KMS-11 (cell line): Measurements from ENCODE around the gene CASTOR1.
A peak's percentile ranks its signal among the peaks of the same experiment; 100 is the strongest.

Experiments
- H2AFZ ChIP-seq: fragments of 200-600 bp; sonication (generic); 2 replicates; pipeline ENCODE4 v1.6.1; 2016; ENCODE audit warnings: antibody characterized with exemption, mixed run types, low read depth
- H3K27ac ChIP-seq: fragments of 200-600 bp; sonication (generic); 2 replicates; pipeline ENCODE4 v1.6.1; 2016; ENCODE audit warnings: mild to moderate bottlenecking, mixed run types
- H3K27me3 ChIP-seq: fragments of 200-600 bp; sonication (generic); 2 replicates; pipeline ENCODE4 v1.6.1; 2017; ENCODE audit warnings: mild to moderate bottlenecking, low read depth, mixed run types, moderate library complexity; ENCODE audit not compliant: insufficient read depth
- H3K36me3 ChIP-seq: fragments of 200-600 bp; sonication (generic); 2 replicates; pipeline ENCODE4 v1.6.1; 2017; ENCODE audit warnings: mild to moderate bottlenecking, mixed run types; ENCODE audit not compliant: insufficient read depth
- H3K4me1 ChIP-seq: fragments of 200-600 bp; sonication (generic); 2 replicates; pipeline ENCODE4 v1.6.1; 2016; ENCODE audit warnings: mild to moderate bottlenecking, low read depth, mixed run types; ENCODE audit not compliant: poor library complexity, severe bottlenecking
- H3K4me2 ChIP-seq: fragments of 200-600 bp; sonication (generic); 2 replicates; pipeline ENCODE4 v1.7.0; 2016; ENCODE audit warnings: mild to moderate bottlenecking, mixed run types
- H3K4me3 ChIP-seq: fragments of 200-600 bp; sonication (generic); IDR thresholded peaks from 2 replicates; pipeline ENCODE4 v1.6.1; 2017; ENCODE audit warnings: low read depth, low read length, mixed read lengths; ENCODE audit not compliant: insufficient read depth
- H3K79me2 ChIP-seq: fragments of 200-600 bp; sonication (generic); 2 replicates; pipeline ENCODE4 v1.6.1; 2016; ENCODE audit warnings: low read depth, mixed run types; ENCODE audit not compliant: insufficient read depth
- H3K9ac ChIP-seq: fragments of 200-600 bp; sonication (generic); 2 replicates; pipeline ENCODE4 v1.6.1; 2016; ENCODE audit warnings: mild to moderate bottlenecking, mixed run types
- H4K20me1 ChIP-seq: fragments of 200-600 bp; sonication (generic); 2 replicates; pipeline ENCODE4 v1.6.1; 2016; ENCODE audit warnings: mild to moderate bottlenecking, mixed run types; ENCODE audit not compliant: insufficient read depth
- TF ChIP-seq, protein P1 (sequence below): fragments of 200-600 bp; sonication (generic); conservative IDR thresholded peaks from 2 replicates; pipeline ENCODE4 v1.6.1; 2017; ENCODE audit warnings: low read depth, mild to moderate bottlenecking, antibody characterized with exemption, low read length, moderate library complexity, mixed read lengths

Gene CASTOR1

DNA sequence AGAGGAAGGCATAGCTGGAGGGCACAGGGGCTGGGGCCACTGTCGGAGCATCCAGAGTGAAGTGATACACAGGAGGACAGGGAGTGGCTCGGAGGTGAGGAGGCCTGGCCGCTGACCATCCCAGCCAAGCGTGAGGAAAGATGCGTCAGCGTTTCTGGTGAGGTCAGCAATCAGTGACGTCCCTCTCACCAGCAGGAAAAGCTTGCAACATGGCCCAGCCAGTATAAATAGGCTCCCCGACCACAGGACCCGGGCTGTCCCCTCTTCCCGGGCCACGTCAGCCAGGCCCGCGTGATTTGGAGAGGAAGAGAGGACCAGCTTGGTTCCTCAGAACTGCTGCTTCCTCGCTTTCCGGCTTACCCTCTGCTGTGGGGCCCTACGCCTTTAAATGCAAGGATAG is 18.5 kb downstream of the CASTOR1 start:
- no peak overlapping the region for H3K27ac ChIP-seq
- peaks cover 8% of the 10 kb centered on the region for H3K4me1 ChIP-seq
- no peaks in the 10 kb centered on the region for H4K20me1 ChIP-seq
- TF ChIP-seq, protein P1, sequence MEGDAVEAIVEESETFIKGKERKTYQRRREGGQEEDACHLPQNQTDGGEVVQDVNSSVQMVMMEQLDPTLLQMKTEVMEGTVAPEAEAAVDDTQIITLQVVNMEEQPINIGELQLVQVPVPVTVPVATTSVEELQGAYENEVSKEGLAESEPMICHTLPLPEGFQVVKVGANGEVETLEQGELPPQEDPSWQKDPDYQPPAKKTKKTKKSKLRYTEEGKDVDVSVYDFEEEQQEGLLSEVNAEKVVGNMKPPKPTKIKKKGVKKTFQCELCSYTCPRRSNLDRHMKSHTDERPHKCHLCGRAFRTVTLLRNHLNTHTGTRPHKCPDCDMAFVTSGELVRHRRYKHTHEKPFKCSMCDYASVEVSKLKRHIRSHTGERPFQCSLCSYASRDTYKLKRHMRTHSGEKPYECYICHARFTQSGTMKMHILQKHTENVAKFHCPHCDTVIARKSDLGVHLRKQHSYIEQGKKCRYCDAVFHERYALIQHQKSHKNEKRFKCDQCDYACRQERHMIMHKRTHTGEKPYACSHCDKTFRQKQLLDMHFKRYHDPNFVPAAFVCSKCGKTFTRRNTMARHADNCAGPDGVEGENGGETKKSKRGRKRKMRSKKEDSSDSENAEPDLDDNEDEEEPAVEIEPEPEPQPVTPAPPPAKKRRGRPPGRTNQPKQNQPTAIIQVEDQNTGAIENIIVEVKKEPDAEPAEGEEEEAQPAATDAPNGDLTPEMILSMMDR, result no peak
- no peak overlapping the region for H3K9ac ChIP-seq
- H3K36me3 ChIP-seq, result no peaks in the 10 kb centered on the region
- no peak overlapping the region for H3K4me2 ChIP-seq
- no peak overlapping the region for H2AFZ ChIP-seq
- peaks cover under 1% of the 10 kb centered on the region; the same call in 1 of the 2 replicates for H3K79me2 ChIP-seq
- H3K4me3 ChIP-seq, result no peak overlapping the region
- peaks cover 3% of the 10 kb centered on the region; the same call in 1 of the 2 replicates for H3K27me3 ChIP-seq

DNA sequence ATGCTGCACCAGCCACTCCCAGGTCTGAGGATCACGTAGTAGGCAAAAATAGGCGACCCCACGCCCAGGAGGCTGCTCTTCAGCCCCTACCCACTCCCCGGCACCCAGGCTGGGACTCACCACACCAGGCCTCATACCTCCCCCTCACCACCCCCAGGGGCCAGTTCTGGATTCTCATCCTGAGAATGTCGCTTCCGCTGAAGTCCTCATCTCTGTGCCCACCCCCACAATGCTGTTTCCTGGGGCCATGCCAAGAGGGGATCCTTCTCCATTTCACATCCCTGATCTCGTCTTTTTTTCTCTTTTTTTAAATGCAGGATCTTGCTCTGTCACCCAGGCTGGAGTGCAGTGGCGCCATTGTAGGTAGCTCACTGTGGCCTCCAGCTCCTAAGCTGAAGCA is 21.0 kb downstream of the CASTOR1 start:
- Histone ChIP-seq H3K4me3 (no peak overlapping the region), H3K4me2 (no peak overlapping the region), H3K79me2 (peaks cover 7% of the 10 kb centered on the region; the same call in 1 of the 2 replicates), H3K36me3 (no peaks in the 10 kb centered on the region), H4K20me1 (no peaks in the 10 kb centered on the region), H3K4me1 (peaks cover 21% of the 10 kb centered on the region), H2AFZ (no peak overlapping the region), H3K27ac (no peak overlapping the region), H3K9ac (no peak overlapping the region), H3K27me3 (no peaks in the 10 kb centered on the region)
- TF ChIP-seq, protein P1, result no peak

DNA sequence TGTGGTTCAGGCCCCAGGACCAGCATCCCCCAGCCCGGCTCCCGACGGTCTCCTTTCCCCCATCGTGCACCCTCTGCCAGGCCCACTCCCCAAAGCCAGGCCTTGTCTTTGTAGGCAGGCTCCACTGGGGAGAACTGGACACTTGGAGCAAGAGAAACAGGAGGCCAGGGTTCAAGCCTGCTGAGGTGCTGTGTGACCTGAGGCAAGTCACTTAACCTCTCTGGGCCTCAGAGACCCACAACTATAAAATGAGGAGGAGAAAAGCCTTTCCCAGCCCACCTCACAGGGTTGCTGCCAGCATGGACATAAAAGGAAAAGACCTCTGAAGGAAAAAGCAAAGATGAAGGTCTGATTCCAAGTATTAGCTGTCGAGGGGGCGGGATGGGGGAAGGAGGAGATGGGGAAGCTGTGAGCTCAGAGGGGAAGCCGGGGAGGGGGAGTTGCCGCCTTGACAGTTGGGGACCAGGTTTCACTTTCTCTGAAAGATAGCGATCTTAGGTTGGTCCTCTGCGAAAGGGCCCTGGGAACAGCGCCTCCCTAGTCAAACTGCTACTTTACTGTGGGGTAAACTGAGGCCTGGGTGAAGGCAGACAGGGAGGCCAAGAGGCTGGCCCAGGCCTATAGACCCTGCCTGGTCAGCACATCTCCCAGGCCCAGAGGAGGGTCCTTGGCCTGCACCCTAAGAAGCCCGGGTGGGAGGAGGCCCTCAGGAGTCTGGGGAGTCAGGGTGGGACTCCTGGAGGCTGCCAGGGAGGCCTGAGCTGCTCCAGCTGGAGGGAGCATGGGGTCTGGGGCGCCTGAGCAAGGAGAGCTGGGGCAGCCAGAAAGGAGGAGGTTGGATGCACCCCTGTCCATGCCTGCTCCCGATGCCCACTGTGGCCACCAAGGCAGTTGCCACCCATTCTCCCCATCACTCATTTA is 21.7 kb downstream of the CASTOR1 start:
- H3K36me3 ChIP-seq, result no peaks in the 10 kb centered on the region
- no peaks in the 10 kb centered on the region for H3K27me3 ChIP-seq
- H3K4me3 ChIP-seq, result no peak overlapping the region
- H3K4me1 ChIP-seq, result peaks cover 28% of the 10 kb centered on the region
- H3K79me2 ChIP-seq, result peaks cover 7% of the 10 kb centered on the region; the same call in 1 of the 2 replicates
- no peak overlapping the region for H2AFZ ChIP-seq
- H3K4me2 ChIP-seq, result peak overlapping the region; percentile 92
- H3K27ac ChIP-seq, result peak overlapping the region; percentile 99
- peak overlapping the region; percentile 100; the same call in 1 of the 2 replicates for H3K9ac ChIP-seq
- H4K20me1 ChIP-seq, result no peaks in the 10 kb centered on the region
- TF ChIP-seq, protein P1, result no peak

DNA sequence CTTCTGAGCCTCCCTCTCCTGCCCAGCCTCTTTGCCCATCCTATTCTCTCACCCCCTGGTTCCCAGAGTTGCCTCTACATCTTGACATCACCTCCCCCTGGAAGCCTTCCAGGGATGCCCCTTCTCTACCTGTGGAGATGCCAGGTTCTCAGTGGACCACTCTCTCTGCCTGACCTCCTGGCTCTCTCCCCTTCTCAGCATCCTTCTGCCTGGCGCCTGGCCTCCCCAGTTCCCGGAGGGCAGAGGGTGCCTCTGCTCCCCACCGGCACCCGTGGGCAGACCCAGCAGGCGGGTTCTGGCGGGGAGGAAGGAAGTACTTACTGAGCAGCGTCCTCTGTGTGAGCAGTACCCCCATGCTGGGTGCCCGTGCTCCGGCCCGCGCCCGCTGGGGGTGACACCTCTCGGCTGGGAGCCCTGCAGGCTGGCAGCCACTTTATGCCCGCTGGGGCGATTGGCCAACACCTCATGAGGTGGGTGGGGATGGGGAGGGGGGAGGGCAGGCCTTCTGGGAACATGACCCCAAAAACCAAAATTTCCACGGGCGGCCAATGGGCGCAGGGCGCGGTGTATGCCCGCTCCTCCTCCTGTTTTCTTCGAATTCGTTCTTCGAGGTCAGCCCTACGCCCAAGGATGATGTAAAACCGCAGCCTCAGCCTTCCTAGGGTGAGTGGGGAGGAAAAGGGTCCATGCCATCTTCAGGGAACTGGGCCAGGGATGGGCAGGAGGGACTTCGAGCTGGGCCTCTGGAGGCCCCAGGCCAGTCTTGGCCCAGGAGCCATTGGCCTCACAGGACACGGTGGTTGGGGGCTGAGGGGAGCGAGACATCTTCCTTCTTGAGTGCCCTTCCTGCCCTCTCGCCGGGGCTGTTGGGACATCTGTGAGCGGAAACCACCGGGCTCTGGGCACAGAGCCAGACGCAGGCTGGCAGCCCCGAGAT is 22.6 kb downstream of the CASTOR1 start, which contains the start of gene OSM:
Gene OSM, minus strand, starts transcription at position 407 of the 937 bp plus-strand sequence. Its CDS starts 52 bp downstream, at position 355.
- Histone ChIP-seq H3K4me1 (peaks cover 29% of the 10 kb centered on the region), H3K4me3 (no peak within 1 kb of the TSS), H3K27me3 (no peaks in the 10 kb centered on the region), H3K79me2 (peaks cover 7% of the 10 kb centered on the region; the same call in 1 of the 2 replicates), H3K9ac (peak within 1 kb of the TSS; percentile 100), H2AFZ (peak within 1 kb of the TSS; percentile 61; the same call in 1 of the 2 replicates), H4K20me1 (no peaks in the 10 kb centered on the region), H3K27ac (peak within 1 kb of the TSS; percentile 99), H3K4me2 (peak within 1 kb of the TSS; percentile 92), H3K36me3 (no peaks in the 10 kb centered on the region)
- TF ChIP-seq, protein P1, result no peak
